ENCODE measurements around the gene KCNB1.

KCNB1 gene

DNA sequence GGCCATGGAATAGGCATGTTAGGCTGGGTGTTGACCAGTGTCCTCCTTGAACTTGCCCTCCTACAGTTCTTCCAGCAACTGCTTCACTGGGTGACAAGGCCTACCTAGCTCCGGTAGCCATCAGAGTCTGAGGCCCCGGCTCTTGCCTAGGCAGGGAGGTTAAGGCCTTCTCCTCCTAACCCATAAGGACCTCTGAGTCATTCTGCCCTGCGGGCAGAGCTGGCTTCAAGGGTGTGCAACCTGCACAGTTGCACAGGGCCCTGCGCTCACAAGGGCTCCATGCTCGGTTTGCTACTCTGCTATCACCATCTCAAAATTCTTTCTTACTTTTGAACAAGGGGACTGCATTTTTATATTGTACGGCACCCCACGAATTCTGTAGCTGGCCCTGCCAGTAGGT, 17.9 kb downstream of the KCNB1 start:
- DNase-seq (ENCODE audit: insufficient read length, low spot score) (no peak), FAIRE-seq (no peak)
- TF ChIP-seq POU2F2 (IDR thresholded peaks at IDR 0.05; ENCODE audit: low read depth, low read length) (no peak), SPI1 (IDR thresholded peaks at IDR 0.05; ENCODE audit: low read depth, low read length) (no peak), POLR2A (IDR thresholded peaks at IDR 0.05; ENCODE audit: low read depth, low read length) (no peak), PAX5 (IDR thresholded peaks at IDR 0.05; ENCODE audit: insufficient read depth, low read length, severe bottlenecking) (no peak), POLR2AphosphoS5 (IDR thresholded peaks at IDR 0.05; ENCODE audit: low read depth, low read length) (no peak), TAF1 (IDR thresholded peaks at IDR 0.05; ENCODE audit: low read depth, low read length) (no peak)

DNA sequence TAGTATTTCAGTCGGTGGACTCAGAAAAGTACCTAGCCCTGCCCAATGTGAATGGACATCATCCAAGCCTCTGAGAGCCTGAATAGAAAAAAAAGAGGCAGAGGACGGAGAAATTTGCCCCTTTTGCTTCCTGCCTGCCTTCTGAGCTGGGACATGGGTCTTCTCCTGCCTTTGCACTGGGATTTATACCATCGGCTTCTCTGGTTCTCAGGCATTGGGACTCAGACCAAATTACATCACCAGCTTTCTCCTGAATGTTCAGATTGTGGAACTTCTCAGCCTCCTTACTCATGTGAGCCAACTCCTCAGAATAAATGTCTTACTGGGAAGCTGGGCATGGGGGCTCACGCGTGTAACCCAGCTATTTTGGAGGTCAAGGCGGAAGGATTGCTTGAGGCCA, 19.8 kb downstream of the KCNB1 start:
- DNase-seq (ENCODE audit: insufficient read length, low spot score) (no peak), FAIRE-seq (no peak)
- TF ChIP-seq SPI1 (IDR thresholded peaks at IDR 0.05; ENCODE audit: low read depth, low read length) (no peak), POLR2A (IDR thresholded peaks at IDR 0.05; ENCODE audit: low read depth, low read length) (no peak), POLR2AphosphoS5 (IDR thresholded peaks at IDR 0.05; ENCODE audit: low read depth, low read length) (no peak), POU2F2 (IDR thresholded peaks at IDR 0.05; ENCODE audit: low read depth, low read length) (no peak), TAF1 (IDR thresholded peaks at IDR 0.05; ENCODE audit: low read depth, low read length) (no peak), PAX5 (IDR thresholded peaks at IDR 0.05; ENCODE audit: insufficient read depth, low read length, severe bottlenecking) (no peak)

DNA sequence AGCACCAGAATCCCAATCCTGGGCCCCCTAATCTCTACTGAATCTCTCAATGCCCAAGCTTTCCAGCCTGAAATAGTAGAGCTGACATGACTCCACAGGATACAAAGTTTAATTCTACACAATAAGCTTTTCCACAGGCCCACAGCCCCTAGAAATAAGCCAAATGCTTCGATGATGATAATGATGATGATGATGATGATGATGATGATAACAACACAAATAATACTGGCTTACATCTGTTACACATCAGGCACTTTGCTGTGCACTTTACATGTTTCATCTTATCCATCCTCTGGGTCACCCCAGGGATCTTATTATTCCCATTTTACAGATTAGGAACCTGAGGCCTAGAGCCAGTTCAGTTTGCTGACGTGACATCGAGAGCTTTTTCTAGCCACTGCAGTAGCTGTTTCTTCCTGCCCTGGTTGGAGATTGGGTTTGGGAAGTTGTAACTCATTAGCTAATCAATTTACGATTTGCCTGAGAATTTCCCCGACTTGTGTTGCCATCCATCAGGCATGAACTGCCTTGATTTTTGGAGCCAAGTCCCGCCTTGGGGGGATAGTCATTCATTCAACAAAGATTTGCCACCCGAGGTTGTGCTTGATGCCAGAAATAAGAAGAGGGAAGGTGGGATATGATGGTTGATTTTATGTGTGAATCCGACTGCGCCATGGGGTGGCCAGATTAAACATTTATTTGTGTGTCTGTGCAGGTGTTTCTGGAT, 20.4 kb downstream of the KCNB1 start:
- DNase-seq (ENCODE audit: insufficient read length, low spot score), result no peak
- TF ChIP-seq POLR2AphosphoS5 (IDR thresholded peaks at IDR 0.05; ENCODE audit: low read depth, low read length) (no peak), PAX5 (IDR thresholded peaks at IDR 0.05; ENCODE audit: insufficient read depth, low read length, severe bottlenecking) (no peak), SPI1 (IDR thresholded peaks at IDR 0.05; ENCODE audit: low read depth, low read length) (no peak), POLR2A (IDR thresholded peaks at IDR 0.05; ENCODE audit: low read depth, low read length) (no peak), POU2F2 (IDR thresholded peaks at IDR 0.05; ENCODE audit: low read depth, low read length) (no peak), TAF1 (IDR thresholded peaks at IDR 0.05; ENCODE audit: low read depth, low read length) (no peak)
- FAIRE-seq, result no peak

DNA sequence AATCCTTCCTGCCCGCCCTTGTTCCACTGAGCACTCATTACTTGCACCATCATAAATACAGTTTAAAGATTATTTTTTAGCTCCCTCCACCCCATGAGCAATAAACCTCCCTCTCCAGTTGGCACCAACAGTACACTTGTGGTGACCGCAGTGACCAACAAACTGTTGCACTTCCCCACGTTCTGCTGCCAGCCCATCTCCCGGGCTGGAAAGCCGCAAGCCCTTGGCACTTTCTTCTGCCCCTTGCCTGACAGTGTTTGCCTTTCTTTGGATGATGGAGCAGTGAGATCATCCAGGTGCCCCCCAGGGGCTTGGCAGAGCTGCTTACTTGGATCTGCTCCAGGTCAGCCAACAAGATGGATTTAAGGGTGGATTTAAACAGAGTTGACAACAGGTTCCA, 21.6 kb downstream of the KCNB1 start:
- TF ChIP-seq POLR2AphosphoS5 (IDR thresholded peaks at IDR 0.05; ENCODE audit: low read depth, low read length) (no peak), SPI1 (IDR thresholded peaks at IDR 0.05; ENCODE audit: low read depth, low read length) (no peak), POU2F2 (IDR thresholded peaks at IDR 0.05; ENCODE audit: low read depth, low read length) (no peak), TAF1 (IDR thresholded peaks at IDR 0.05; ENCODE audit: low read depth, low read length) (no peak), PAX5 (IDR thresholded peaks at IDR 0.05; ENCODE audit: insufficient read depth, low read length, severe bottlenecking) (no peak), POLR2A (IDR thresholded peaks at IDR 0.05; ENCODE audit: low read depth, low read length) (no peak)
- no peak for FAIRE-seq
- DNase-seq (ENCODE audit: insufficient read length, low spot score), result no peak

DNA sequence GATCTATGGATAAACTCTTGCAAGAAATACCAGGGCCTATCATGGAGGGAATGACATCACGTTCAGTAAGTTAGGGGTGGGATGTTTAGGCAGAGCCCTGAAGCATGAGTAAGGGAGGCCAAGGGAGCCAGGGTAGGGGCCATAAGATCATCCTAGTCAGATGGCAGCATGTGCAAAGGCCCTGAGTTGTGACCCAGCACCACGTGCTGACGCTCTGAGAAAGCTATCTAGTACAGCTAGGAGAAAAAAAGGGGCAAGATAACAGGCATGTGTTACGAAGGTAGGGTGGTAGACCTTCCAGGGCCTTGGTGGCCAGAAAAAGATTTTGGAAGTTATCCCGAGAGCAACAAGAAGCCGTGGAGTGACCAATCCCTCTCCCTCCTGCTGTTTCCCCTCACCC, 22.3 kb downstream of the KCNB1 start:
- TF ChIP-seq POLR2AphosphoS5 (IDR thresholded peaks at IDR 0.05; ENCODE audit: low read depth, low read length) (no peak), PAX5 (IDR thresholded peaks at IDR 0.05; ENCODE audit: insufficient read depth, low read length, severe bottlenecking) (no peak), POU2F2 (IDR thresholded peaks at IDR 0.05; ENCODE audit: low read depth, low read length) (no peak), POLR2A (IDR thresholded peaks at IDR 0.05; ENCODE audit: low read depth, low read length) (no peak), TAF1 (IDR thresholded peaks at IDR 0.05; ENCODE audit: low read depth, low read length) (no peak), SPI1 (IDR thresholded peaks at IDR 0.05; ENCODE audit: low read depth, low read length) (no peak)
- DNase-seq (ENCODE audit: insufficient read length, low spot score), result no peak
- no peak for FAIRE-seq

DNA sequence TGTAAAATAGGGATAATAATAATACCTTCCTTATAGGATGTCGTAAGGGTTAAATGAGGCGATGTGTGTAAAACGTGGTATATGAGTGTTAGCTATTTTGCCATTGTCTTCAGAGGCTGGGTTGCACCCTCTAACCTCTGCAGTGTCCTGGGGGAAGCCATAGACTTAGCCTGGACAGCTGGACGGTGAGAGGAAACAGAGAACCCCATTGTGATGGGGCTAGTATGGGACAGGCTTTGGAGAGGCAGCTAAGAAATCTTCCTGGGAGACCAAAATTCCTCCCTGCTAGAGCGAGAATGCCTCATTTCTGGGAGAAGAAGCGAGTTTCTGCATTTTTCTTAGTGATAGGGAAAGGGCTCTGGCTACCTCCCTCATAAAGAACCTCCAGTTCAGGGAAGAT, 22.8 kb downstream of the KCNB1 start:
- FAIRE-seq (no peak), DNase-seq (ENCODE audit: insufficient read length, low spot score) (no peak)
- TF ChIP-seq POU2F2 (IDR thresholded peaks at IDR 0.05; ENCODE audit: low read depth, low read length), result no peak
- TF ChIP-seq SPI1 (IDR thresholded peaks at IDR 0.05; ENCODE audit: low read depth, low read length), result no peak
- TF ChIP-seq POLR2A (IDR thresholded peaks at IDR 0.05; ENCODE audit: low read depth, low read length), result no peak
- TF ChIP-seq PAX5 (IDR thresholded peaks at IDR 0.05; ENCODE audit: insufficient read depth, low read length, severe bottlenecking), result no peak
- no peak for TF ChIP-seq TAF1 (IDR thresholded peaks at IDR 0.05; ENCODE audit: low read depth, low read length)
- no peak for TF ChIP-seq POLR2AphosphoS5 (IDR thresholded peaks at IDR 0.05; ENCODE audit: low read depth, low read length)

DNA sequence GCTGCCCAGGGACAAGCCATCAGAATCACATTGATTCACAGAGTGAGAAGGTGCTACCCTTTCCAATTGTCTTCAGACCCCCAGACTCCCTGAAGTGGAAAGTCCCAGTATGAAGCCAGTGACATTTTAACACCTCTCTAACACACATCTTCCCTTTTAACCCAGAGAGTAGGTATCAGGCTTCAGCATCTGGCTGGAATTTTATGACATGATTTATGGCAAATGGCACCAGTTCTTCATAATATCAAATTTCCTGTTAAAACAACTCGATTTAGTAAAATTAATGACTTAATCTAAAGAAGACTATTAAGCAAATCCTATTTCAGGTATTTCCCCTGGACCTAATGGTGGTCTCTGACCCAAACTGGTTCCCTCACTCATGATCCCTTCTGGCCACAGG, 25.0 kb downstream of the KCNB1 start:
- TF ChIP-seq POU2F2 (IDR thresholded peaks at IDR 0.05; ENCODE audit: low read depth, low read length) (no peak), POLR2A (IDR thresholded peaks at IDR 0.05; ENCODE audit: low read depth, low read length) (no peak)
- FAIRE-seq, result no peak
- DNase-seq (ENCODE audit: insufficient read length, low spot score), result no peak

DNA sequence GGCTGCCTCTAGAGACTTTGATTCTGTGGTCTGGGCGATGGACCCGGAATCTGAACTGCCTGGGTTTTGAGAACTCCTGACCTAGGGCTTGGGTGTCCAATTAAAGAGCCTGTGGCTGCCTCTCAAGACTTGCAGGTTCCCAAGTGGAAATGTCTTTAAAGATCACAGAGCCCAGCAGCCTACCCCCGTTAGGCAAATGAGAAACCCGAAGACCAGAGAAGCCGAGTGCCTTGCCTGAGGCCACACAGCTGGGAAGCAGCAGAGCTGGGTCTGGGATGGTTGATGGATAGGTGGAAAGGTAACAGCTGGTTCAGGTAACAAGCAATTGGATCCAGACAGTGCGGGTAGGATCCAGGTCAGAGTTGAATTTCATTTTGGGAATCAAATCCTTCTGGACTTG, 25.8 kb downstream of the KCNB1 start:
- TF ChIP-seq POLR2AphosphoS5 (IDR thresholded peaks at IDR 0.05; ENCODE audit: low read depth, low read length) (no peak), POLR2A (IDR thresholded peaks at IDR 0.05; ENCODE audit: low read depth, low read length) (no peak), SPI1 (IDR thresholded peaks at IDR 0.05; ENCODE audit: low read depth, low read length) (no peak), POU2F2 (IDR thresholded peaks at IDR 0.05; ENCODE audit: low read depth, low read length) (no peak), TAF1 (IDR thresholded peaks at IDR 0.05; ENCODE audit: low read depth, low read length) (no peak), PAX5 (IDR thresholded peaks at IDR 0.05; ENCODE audit: insufficient read depth, low read length, severe bottlenecking) (no peak)
- FAIRE-seq (no peak), DNase-seq (ENCODE audit: insufficient read length, low spot score) (no peak)

DNA sequence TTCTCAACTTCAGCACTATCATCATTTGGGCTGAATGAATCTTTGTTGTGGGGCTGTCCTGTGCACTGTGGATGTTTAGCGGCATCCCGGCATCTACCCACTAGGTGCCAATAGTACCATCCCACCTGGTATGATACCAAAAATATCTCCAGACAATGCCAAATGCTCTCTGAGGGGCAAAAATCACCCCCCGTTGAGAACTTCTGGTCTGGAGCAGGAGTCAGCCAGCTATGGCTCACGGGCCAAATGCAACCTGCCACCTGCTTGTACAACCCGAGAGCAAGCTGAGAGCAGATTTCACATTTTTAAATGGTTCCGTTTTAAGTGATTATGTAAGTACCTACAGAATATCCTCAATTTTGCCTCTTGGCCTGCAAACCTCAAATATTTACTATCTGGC, 26.8 kb downstream of the KCNB1 start:
- no peak for DNase-seq (ENCODE audit: insufficient read length, low spot score)
- no peak for TF ChIP-seq SPI1 (IDR thresholded peaks at IDR 0.05; ENCODE audit: low read depth, low read length)
- TF ChIP-seq POLR2A (IDR thresholded peaks at IDR 0.05; ENCODE audit: low read depth, low read length), result no peak
- no peak for TF ChIP-seq POLR2AphosphoS5 (IDR thresholded peaks at IDR 0.05; ENCODE audit: low read depth, low read length)
- no peak for FAIRE-seq

DNA sequence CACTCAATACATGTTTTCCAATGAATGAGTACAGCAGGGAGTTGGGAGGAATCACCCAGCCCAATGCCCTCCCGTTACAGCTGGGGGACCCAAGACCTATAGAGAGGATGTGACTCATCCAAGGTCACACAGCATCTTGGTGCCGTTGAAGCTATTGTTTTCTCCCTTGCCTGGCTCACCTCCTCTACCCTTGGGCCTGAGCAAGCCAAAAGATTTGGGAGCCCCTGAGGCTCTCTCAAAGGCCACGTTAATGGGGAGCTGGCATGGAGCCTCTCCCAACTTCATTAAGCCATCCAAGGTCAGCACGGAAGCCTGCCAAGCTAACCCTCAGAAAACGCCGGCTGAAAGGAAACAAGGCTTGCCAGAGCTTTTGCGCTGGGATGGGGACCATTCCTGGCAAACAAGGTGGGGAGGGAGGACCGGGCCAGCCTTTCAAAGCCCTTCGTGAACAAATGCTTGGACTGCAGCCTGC, 30.4 kb downstream of the KCNB1 start:
- FAIRE-seq (no peak), DNase-seq (ENCODE audit: insufficient read length, low spot score) (no peak)
- TF ChIP-seq POU2F2 (IDR thresholded peaks at IDR 0.05; ENCODE audit: low read depth, low read length) (no peak), POLR2AphosphoS5 (IDR thresholded peaks at IDR 0.05; ENCODE audit: low read depth, low read length) (no peak), PAX5 (IDR thresholded peaks at IDR 0.05; ENCODE audit: insufficient read depth, low read length, severe bottlenecking) (no peak), TAF1 (IDR thresholded peaks at IDR 0.05; ENCODE audit: low read depth, low read length) (no peak), SPI1 (IDR thresholded peaks at IDR 0.05; ENCODE audit: low read depth, low read length) (no peak)
